Measurements from ENCODE around the gene ASS1. TPM values are rescaled to one million over a fixed set of nuclear protein-coding genes. Genes with fewer than 3 reads are reported as not detected.

The ASS1 gene
- total RNA-seq, 1 experiment from 2014 or later, result 299 TPM

DNA sequence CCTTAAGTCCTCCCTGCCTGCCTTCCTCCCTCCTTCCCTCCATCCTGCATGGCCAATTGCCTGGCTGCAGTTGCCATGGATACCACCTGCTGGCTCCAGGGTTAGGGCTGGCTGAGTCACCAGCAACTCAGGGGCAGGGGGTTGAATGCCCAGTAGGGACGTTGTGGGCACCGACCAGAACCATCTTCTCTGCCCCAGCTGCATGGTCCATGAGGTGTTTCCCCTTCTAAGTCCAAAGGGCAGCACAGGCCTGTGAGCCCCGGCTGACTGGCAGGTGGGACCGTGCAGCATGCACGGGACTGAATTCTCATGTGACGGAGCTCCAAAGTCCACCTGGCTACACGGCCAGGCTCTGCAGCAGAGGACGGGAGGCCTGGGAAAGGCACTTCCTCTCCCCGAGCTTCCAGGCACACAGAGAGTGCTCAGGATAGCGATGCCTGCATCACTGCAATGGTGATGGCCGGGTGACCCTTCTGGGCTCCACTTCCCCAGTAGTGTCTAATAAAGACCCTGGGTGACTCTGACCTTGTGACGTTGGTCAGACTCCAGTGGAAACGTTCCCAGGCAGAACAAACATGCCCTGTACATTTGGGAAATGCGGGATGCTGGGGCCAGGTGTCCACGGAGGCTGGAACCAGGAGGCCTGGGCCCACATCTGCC is 5.7 kb downstream of the ASS1 start:
- intact Hi-C loops (cut with micrococcal nuclease), result loop anchor here (1.0 kb wide), 1 partner anchor 186 kb away; no protein-coding TSS in a partner anchor
- TF ChIP-seq, protein P1, sequence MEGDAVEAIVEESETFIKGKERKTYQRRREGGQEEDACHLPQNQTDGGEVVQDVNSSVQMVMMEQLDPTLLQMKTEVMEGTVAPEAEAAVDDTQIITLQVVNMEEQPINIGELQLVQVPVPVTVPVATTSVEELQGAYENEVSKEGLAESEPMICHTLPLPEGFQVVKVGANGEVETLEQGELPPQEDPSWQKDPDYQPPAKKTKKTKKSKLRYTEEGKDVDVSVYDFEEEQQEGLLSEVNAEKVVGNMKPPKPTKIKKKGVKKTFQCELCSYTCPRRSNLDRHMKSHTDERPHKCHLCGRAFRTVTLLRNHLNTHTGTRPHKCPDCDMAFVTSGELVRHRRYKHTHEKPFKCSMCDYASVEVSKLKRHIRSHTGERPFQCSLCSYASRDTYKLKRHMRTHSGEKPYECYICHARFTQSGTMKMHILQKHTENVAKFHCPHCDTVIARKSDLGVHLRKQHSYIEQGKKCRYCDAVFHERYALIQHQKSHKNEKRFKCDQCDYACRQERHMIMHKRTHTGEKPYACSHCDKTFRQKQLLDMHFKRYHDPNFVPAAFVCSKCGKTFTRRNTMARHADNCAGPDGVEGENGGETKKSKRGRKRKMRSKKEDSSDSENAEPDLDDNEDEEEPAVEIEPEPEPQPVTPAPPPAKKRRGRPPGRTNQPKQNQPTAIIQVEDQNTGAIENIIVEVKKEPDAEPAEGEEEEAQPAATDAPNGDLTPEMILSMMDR (IDR thresholded peaks at IDR 0.05; ENCODE audit: unreplicated experiment), result no peak
- no peak overlapping the region for H3K4me3 Mint-ChIP-seq (ENCODE audit: unreplicated experiment)

DNA sequence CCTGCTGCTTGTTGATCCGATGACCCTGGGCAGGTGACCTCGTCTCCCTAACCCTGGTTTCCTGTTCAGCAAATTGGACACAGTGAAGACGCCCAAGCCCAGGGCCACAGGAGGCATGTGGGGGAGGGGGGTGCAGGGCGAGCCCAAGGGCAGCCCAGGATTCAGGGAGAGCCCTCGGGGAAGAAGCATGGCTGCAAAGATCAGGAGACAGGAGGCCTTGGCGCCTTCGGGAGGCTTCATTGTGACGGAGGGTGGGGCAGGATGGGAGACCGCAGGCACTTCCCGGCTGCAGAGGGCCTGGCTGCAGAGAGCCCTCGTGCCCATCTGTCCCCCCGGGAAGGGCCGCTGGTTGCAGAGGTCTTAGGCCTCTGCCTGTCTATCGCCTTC is 6.2 kb downstream of the ASS1 start:
- H3K36me3 Mint-ChIP-seq (ENCODE audit: insufficient read depth, unreplicated experiment), result peaks cover 50% of the 10 kb centered on the region
- ChIA-PET CTCF (no interaction called here), POLR2A (interaction anchor here (1.9 kb wide), 1 partner anchor 9 kb away, joined by 4 read pairs; no protein-coding TSS in a partner anchor)
- no peak overlapping the region for H3K4me3 Mint-ChIP-seq (ENCODE audit: unreplicated experiment)
- no TSS peak for BruUV-seq (replicated peaks)
- no peak overlapping the region for H3K27ac Mint-ChIP-seq (ENCODE audit: low read depth, unreplicated experiment)
- intact Hi-C loops (cut with micrococcal nuclease), result loop anchor here (1.0 kb wide), 1 partner anchor 187 kb away; no protein-coding TSS in a partner anchor
- TF ChIP-seq, protein P1 (IDR thresholded peaks at IDR 0.05; ENCODE audit: unreplicated experiment), result no peak
- H3K4me1 Mint-ChIP-seq (ENCODE audit: insufficient read depth, unreplicated experiment), result peaks cover 29% of the 10 kb centered on the region
- H3K27me3 Mint-ChIP-seq (ENCODE audit: insufficient read depth, unreplicated experiment), result no peaks in the 10 kb centered on the region
- no peak for DNase-seq (ENCODE audit: unreplicated experiment)
- H3K9me3 Mint-ChIP-seq (ENCODE audit: unreplicated experiment), result no peaks in the 10 kb centered on the region

More for the DNA sequence above, 5.7 kb downstream of the ASS1 start:
- Mint-ChIP-seq H3K36me3 (ENCODE audit: insufficient read depth, unreplicated experiment) (peaks cover 50% of the 10 kb centered on the region), H3K27me3 (ENCODE audit: insufficient read depth, unreplicated experiment) (no peaks in the 10 kb centered on the region), H3K27ac (ENCODE audit: low read depth, unreplicated experiment) (no peak overlapping the region), H3K4me1 (ENCODE audit: insufficient read depth, unreplicated experiment) (peaks cover 33% of the 10 kb centered on the region), H3K9me3 (ENCODE audit: unreplicated experiment) (no peaks in the 10 kb centered on the region)
- ChIA-PET CTCF (interaction anchor here (0.5 kb wide), 1 partner anchor 571 kb away, joined by 4 read pairs; no protein-coding TSS in a partner anchor), POLR2A (no interaction called here)
- BruUV-seq (replicated peaks), result no TSS peak
- DNase-seq (ENCODE audit: unreplicated experiment), result peak; percentile 11

DNA sequence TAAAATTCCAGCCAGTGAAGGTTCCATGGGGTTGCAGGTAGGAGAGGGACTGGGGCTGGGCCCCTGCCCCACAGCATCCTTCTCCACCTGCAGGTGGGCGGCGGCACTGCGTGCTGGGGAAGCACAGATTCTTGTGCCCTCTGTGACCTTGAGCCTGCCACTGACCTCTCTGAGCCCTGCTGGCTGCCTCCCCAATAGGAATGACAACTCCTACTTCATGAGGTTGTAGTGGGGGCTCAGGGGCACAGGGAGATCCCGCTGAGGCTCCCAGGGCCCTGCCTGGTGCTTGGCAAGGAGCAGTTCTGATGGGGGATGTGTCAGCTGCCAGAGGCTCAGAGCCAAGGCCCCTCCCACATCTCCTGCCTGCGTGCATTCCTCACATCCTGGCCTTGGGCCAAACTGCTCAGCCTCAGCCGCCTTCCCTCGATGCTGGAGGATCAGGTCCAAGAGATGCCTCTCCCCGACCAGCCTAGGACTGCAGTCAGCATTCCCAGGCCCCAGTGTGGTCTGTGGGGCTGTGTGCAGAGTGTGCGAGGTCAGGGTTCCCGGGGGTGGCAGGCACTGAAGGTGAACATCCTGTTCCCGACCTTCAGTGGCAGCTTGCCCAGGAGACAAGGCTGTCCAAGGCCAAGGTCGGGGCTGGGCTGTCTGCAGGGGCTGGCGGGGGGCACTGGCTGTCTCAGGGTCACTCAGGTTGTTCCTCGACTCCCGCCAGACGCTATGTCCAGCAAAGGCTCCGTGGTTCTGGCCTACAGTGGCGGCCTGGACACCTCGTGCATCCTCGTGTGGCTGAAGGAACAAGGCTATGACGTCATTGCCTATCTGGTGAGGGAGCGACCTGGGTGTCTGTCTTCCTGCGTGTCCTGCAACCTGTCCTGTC is 7.0 kb downstream of the ASS1 start:
- peaks cover 22% of the 10 kb centered on the region for H3K4me1 Mint-ChIP-seq (ENCODE audit: insufficient read depth, unreplicated experiment)
- peaks cover 50% of the 10 kb centered on the region for H3K36me3 Mint-ChIP-seq (ENCODE audit: insufficient read depth, unreplicated experiment)
- intact Hi-C loops (cut with micrococcal nuclease), result loop anchor here (1.0 kb wide), 1 partner anchor 187 kb away; no protein-coding TSS in a partner anchor
- no TSS peak for BruUV-seq (replicated peaks)
- TF ChIP-seq, protein P1 (IDR thresholded peaks at IDR 0.05; ENCODE audit: unreplicated experiment), result peak; percentile 83
- H3K4me3 Mint-ChIP-seq (ENCODE audit: unreplicated experiment), result no peak overlapping the region
- H3K27ac Mint-ChIP-seq (ENCODE audit: low read depth, unreplicated experiment), result peak overlapping the region; percentile 57
- peak; percentile 96 for DNase-seq (ENCODE audit: unreplicated experiment)
- no peaks in the 10 kb centered on the region for H3K27me3 Mint-ChIP-seq (ENCODE audit: insufficient read depth, unreplicated experiment)
- POLR2A ChIA-PET, result interaction anchor here (0.6 to 1.9 kb wide), 2 partner anchors 9 to 129 kb away, joined by 3 to 4 read pairs; no protein-coding TSS in a partner anchor
- no peaks in the 10 kb centered on the region for H3K9me3 Mint-ChIP-seq (ENCODE audit: unreplicated experiment)
- CTCF ChIA-PET, result no interaction called here

DNA sequence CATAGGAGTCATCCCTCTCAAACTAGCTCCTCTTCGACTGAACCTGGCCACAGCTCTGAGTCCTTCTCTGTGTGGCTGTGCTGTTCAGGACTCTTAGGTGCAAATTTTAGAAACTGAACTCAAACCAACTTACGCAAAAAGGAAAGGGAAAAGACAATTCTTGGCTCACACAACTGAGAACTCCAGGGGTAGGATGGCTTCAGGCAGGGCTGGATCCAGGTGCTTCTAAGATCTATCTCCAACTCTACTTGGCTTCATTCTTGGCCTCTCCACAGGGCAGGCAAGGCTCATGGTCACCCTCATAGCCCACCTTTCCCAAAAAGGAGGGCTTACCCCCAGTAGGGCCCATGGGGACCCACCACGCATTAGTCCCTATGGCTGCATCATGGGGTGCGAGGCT is 8.1 kb downstream of the ASS1 start:
- BruUV-seq (replicated peaks), result no TSS peak
- intact Hi-C loops (cut with micrococcal nuclease), result no loop called here

More for the DNA sequence above, 8.1 kb downstream of the ASS1 start:
- peaks cover 11% of the 10 kb centered on the region for H3K4me1 Mint-ChIP-seq (ENCODE audit: insufficient read depth, unreplicated experiment)
- H3K27me3 Mint-ChIP-seq (ENCODE audit: insufficient read depth, unreplicated experiment), result no peaks in the 10 kb centered on the region
- no peak for DNase-seq (ENCODE audit: unreplicated experiment)
- no peaks in the 10 kb centered on the region for H3K9me3 Mint-ChIP-seq (ENCODE audit: unreplicated experiment)
- POLR2A ChIA-PET, result interaction anchor here (1.9 kb wide), 1 partner anchor 8 kb away, joined by 4 read pairs; no protein-coding TSS in a partner anchor
- H3K27ac Mint-ChIP-seq (ENCODE audit: low read depth, unreplicated experiment), result no peak overlapping the region
- TF ChIP-seq, protein P1 (IDR thresholded peaks at IDR 0.05; ENCODE audit: unreplicated experiment), result no peak
- CTCF ChIA-PET, result interaction anchor here (1.0 kb wide), 1 partner anchor 10 kb away, joined by 7 read pairs; no protein-coding TSS in a partner anchor
- no peak overlapping the region for H3K4me3 Mint-ChIP-seq (ENCODE audit: unreplicated experiment)
- peaks cover 53% of the 10 kb centered on the region for H3K36me3 Mint-ChIP-seq (ENCODE audit: insufficient read depth, unreplicated experiment)

All from MCF 10A (cell line).